Activated naive CD4-positive, alpha-beta T cell treated with anti-CD3 and anti-CD28 coated beads, Interleukin-2, amount 50 U/mL, for 24 hours (primary cell): ENCODE results near the gene HUWE1.
"Not testable (repeated sequence)": the region's sequence is repeated elsewhere in the genome, so short reads cannot be mapped to it uniquely, and the experiment has no call there.

Experiments
- H3K27ac Mint-ChIP-seq: one replicate; pipeline ENCODE4 v1.8.0; 2021; ENCODE audit warnings: mild to moderate bottlenecking, mixed read lengths
- H3K27me3 Mint-ChIP-seq: one replicate; pipeline ENCODE4 v1.8.0; 2021; ENCODE audit warnings: mixed read lengths
- H3K36me3 Mint-ChIP-seq: one replicate; pipeline ENCODE4 v1.8.0; 2021; ENCODE audit warnings: mixed read lengths
- H3K4me1 Mint-ChIP-seq: one replicate; pipeline ENCODE4 v1.8.0; 2021; ENCODE audit warnings: mixed read lengths
- H3K4me3 Mint-ChIP-seq: one replicate; pipeline ENCODE4 v1.8.0; 2021; ENCODE audit warnings: mild to moderate bottlenecking, mixed read lengths
- H3K9me3 Mint-ChIP-seq: one replicate; pipeline ENCODE4 v1.8.0; 2021; ENCODE audit warnings: mixed read lengths

The HUWE1 gene, protein sequence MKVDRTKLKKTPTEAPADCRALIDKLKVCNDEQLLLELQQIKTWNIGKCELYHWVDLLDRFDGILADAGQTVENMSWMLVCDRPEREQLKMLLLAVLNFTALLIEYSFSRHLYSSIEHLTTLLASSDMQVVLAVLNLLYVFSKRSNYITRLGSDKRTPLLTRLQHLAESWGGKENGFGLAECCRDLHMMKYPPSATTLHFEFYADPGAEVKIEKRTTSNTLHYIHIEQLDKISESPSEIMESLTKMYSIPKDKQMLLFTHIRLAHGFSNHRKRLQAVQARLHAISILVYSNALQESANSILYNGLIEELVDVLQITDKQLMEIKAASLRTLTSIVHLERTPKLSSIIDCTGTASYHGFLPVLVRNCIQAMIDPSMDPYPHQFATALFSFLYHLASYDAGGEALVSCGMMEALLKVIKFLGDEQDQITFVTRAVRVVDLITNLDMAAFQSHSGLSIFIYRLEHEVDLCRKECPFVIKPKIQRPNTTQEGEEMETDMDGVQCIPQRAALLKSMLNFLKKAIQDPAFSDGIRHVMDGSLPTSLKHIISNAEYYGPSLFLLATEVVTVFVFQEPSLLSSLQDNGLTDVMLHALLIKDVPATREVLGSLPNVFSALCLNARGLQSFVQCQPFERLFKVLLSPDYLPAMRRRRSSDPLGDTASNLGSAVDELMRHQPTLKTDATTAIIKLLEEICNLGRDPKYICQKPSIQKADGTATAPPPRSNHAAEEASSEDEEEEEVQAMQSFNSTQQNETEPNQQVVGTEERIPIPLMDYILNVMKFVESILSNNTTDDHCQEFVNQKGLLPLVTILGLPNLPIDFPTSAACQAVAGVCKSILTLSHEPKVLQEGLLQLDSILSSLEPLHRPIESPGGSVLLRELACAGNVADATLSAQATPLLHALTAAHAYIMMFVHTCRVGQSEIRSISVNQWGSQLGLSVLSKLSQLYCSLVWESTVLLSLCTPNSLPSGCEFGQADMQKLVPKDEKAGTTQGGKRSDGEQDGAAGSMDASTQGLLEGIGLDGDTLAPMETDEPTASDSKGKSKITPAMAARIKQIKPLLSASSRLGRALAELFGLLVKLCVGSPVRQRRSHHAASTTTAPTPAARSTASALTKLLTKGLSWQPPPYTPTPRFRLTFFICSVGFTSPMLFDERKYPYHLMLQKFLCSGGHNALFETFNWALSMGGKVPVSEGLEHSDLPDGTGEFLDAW (N-terminal part only)

DNA sequence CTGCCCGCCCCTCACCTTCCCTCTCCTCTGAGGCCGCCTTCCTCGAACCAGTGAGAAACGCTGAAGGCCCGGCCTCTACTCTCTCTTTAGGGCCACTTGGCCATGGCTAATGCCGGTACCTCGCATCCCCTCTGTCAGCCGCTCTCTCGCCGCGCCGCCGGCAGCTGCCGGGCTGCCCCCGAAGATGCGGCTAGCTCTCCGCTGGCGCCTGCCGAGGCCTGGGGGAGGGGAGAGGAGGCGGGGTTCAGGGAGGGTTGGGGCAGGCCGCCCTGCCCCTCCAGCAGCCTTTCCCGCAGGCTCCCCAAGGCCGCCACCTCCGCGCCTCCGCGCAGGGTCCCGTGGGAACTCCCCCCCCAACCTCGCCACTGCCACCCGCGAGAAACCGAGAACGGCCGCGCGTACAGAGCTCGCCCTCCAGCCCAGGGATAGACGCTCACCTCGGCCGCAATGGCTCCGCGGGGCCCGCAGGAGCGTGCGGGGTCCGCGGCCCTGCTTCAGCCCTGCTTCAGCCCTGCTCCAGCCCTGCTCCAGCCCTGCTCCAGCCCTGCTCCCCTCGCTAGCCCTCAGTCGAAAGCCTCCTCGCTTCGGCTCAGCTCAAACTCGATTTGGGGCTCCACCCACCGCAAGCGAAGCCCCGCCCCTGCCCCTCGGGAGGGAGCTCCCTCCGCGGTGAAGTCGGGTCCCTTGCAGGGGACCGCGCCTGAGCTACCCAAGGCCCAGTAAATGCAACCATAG, at the start of gene HUWE1:
Gene HUWE1, minus strand, starts transcription at position 569 of the 735 bp plus-strand sequence. CDS start 32,612 bp downstream, outside the sequence.
- Mint-ChIP-seq H3K9me3 (no peaks in the 10 kb centered on the region), H3K4me1 (peaks cover 5% of the 10 kb centered on the region), H3K27me3 (no peaks in the 10 kb centered on the region), H3K36me3 (peaks cover 14% of the 10 kb centered on the region), H3K4me3 (peak within 1 kb of the TSS; percentile 92), H3K27ac (peak within 1 kb of the TSS; percentile 94)

DNA sequence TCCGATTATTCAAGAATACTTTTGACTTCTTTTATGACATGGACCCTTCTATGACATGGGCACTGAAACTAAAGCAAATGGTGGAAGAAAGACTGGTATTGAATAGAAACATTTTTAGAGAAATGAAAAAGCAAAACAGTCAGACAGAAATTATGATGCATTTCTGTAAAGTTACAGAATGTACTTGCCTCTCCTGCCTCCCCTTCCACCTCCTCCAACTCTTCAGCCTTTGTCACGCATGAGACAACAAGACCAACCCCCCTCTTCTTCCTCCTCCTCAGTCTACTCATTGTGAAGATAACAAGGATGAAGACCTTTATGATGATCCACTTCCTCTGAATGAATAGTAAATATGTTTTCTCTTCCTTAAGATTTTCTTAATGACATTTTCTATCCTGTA, 46.3 kb upstream of the HUWE1 start:
- H3K4me3 Mint-ChIP-seq: peak overlapping the region; percentile 52
- H3K27ac Mint-ChIP-seq: peak overlapping the region; percentile 96
- peaks cover 5% of the 10 kb centered on the region for H3K36me3 Mint-ChIP-seq
- H3K9me3 Mint-ChIP-seq: no peaks in the 10 kb centered on the region
- no peaks in the 10 kb centered on the region for H3K27me3 Mint-ChIP-seq
- H3K4me1 Mint-ChIP-seq: peaks cover 41% of the 10 kb centered on the region

DNA sequence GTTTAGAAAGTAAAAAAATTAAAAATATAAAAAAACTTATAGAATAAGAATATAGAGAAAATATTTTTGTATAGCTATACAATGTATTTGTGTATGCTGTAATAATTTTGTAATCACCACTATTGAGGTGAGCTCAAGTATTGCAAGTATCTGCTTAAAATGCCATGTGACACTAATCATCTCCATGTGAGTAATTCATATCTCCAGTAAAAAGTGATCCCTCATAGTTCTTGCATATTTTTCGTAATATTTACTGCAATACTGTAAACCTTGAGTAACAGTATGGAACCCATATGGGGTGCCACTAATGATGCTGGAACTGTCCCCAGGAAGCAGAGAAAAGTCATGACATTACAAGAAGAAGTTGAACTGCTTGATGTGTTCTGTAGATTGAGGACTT, 43.2 kb upstream of the HUWE1 start:
- Mint-ChIP-seq H3K36me3 (no peaks in the 10 kb centered on the region), H3K4me1 (peaks cover 37% of the 10 kb centered on the region), H3K9me3 (no peaks in the 10 kb centered on the region), H3K27me3 (no peaks in the 10 kb centered on the region), H3K27ac (peak overlapping the region; percentile 70), H3K4me3 (no peak overlapping the region)

DNA sequence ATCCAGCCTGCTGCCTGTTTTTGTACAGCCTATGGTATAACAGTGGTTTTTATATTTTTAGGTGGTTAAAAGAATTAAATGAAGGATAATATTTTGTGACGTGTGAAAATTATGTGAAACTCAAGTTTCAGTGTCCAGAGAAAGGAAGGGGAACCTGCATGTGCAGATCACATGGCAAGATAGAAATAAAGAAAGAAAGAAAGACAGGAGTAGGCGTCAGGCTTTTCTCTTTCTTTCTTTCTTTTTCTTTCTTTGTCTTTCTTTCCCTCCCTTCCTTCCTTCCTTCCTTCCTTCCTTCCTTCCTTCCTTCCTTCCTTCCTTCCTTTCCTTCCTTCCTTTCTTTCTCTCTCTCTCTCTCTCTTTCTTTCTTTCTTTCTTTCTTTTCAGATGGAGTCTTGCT, 42.0 kb upstream of the HUWE1 start:
- no peaks in the 10 kb centered on the region for H3K9me3 Mint-ChIP-seq
- H3K36me3 Mint-ChIP-seq: no peaks in the 10 kb centered on the region
- H3K4me3 Mint-ChIP-seq: no peak overlapping the region
- peaks cover 31% of the 10 kb centered on the region for H3K4me1 Mint-ChIP-seq
- peak overlapping the region; percentile 62 for H3K27ac Mint-ChIP-seq
- H3K27me3 Mint-ChIP-seq: no peaks in the 10 kb centered on the region

DNA sequence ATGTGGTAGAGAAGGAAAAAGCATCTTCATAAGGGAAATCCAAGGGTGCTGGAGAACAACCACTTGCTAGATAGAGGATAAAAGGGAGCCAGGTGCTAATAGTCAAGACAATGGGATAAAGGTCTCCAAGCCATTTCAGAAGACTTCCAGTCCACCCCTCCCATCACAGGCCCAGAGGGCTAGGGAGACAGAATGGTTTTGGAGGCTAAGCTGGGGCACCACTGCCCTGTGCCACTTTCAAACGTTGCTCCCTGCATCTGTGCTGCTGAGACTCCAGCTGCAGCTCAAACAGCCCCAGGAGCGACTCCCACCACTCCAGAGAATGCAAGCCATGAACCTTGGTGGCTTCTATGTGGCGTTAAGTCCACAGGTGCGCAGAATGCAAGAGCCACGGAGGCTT, 38.4 kb upstream of the HUWE1 start:
- H3K4me1 Mint-ChIP-seq: peaks cover 18% of the 10 kb centered on the region
- peak overlapping the region; percentile 35 for H3K27ac Mint-ChIP-seq
- H3K4me3 Mint-ChIP-seq: no peak overlapping the region
- no peaks in the 10 kb centered on the region for H3K9me3 Mint-ChIP-seq
- no peaks in the 10 kb centered on the region for H3K27me3 Mint-ChIP-seq
- no peaks in the 10 kb centered on the region for H3K36me3 Mint-ChIP-seq

DNA sequence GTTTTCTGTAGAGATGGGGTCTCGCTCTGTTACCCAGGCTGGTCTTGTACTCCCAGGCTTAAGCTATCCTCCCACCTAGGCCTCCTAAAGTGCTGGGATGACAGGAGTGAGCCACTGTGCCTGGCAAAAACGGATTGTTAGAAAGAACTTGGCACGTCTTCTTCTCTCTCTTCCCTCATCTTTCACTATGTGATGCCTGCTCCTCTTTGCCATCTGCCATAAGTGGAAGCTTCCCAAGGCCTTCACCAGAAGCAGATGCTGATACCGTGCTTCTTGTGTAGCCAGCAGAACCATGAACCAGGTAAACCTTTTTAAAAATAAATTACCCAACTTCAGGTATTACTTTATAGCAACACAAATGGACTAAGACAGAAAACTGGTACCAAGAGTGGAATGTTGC, 36.9 kb upstream of the HUWE1 start:
- Mint-ChIP-seq H3K4me3 (no peak overlapping the region), H3K27ac (no peak overlapping the region), H3K9me3 (no peaks in the 10 kb centered on the region), H3K27me3 (no peaks in the 10 kb centered on the region), H3K36me3 (no peaks in the 10 kb centered on the region), H3K4me1 (peaks cover 15% of the 10 kb centered on the region)

DNA sequence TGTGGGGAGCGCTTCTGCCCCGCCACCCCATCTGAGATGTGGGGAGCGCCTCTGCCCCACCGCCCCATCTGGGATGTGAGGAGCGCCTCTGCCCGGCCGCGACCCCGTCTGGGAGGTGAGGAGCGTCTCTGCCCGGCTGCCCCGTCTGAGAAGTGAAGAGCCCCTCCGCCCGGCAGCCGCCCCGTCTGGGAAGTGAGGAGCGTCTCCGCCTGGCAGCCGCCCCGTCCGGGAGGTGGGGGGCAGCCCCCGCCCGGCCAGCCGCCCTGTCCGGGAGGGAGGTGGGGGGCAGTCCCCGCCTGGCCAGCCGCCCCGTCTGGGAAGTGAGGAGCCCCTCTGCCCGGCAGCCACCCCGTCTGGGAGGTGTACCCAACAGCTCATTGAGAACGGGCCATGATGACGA, 35.1 kb upstream of the HUWE1 start:
- not testable (repeated sequence) for H3K27me3 Mint-ChIP-seq, H3K27ac Mint-ChIP-seq, H3K9me3 Mint-ChIP-seq, H3K4me3 Mint-ChIP-seq, H3K36me3 Mint-ChIP-seq
- peaks cover 18% of the 10 kb centered on the region for H3K4me1 Mint-ChIP-seq

DNA sequence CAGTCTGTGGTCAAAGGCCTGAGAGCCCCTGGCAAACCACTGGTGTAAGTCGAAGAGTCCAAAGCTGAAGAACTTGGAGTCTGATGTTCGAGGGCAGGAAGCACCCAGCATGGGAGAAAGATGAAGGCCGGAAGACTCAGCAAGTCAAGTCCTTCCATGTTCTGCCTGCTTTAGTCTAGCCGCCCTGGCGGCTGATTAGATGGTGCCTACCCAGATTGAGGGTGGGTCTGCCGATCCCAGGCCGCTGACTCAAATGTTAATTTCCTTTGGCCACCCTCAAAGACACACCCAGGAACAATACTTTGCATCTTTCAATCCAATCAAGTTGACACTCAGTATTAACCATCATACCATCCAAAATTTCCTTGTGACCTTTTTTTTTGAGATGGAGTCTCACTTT, 33.1 kb upstream of the HUWE1 start:
- H3K9me3 Mint-ChIP-seq, H3K36me3 Mint-ChIP-seq, H3K27me3 Mint-ChIP-seq: not testable (repeated sequence)
- H3K27ac Mint-ChIP-seq: peak overlapping the region; percentile 30
- H3K4me3 Mint-ChIP-seq: peak overlapping the region; percentile 26
- H3K4me1 Mint-ChIP-seq: peaks cover 36% of the 10 kb centered on the region

DNA sequence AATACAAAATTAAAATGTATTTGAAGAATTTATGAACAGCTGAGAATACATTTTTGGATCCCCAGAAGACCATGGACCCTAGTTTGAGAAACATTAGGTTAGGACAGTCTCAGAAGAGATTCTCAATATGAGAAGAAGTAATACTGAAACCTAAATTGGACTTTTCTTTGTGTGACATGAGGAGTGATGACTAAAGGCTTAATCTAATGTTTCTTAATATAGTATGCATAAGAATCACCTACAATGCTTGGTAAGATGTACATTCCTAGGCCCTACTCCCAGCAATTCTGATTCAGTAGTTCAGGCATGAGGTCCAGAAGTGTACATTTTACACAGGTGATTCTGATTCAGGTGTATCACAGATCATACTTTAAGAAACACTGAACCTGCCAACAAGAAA, 31.6 kb upstream of the HUWE1 start:
- Mint-ChIP-seq H3K4me3 (peak overlapping the region; percentile 87), H3K9me3 (no peaks in the 10 kb centered on the region), H3K27ac (peak overlapping the region; percentile 98), H3K27me3 (no peaks in the 10 kb centered on the region), H3K4me1 (peaks cover 52% of the 10 kb centered on the region), H3K36me3 (peaks cover 3% of the 10 kb centered on the region)

DNA sequence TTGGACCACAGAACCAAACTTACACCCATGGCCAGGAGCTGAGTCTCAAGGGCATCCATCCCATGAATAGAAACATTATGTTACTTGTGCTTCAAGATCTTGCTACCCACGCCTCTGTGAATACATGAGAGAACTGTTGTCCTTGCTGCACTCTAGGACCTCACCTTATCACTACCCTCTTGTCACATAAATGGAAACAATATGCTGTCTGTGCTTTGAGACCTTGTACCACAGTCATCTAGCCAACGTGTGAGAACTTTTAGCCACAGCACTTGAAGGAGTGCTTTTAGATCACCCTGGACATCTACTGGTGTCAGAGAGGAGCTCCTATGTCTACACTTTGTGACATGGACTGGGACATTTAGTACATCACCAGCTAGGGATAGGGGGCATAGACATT, 30.7 kb upstream of the HUWE1 start:
- peaks cover 3% of the 10 kb centered on the region for H3K36me3 Mint-ChIP-seq
- no peaks in the 10 kb centered on the region for H3K9me3 Mint-ChIP-seq
- H3K4me3 Mint-ChIP-seq: peak overlapping the region; percentile 84
- peaks cover 52% of the 10 kb centered on the region for H3K4me1 Mint-ChIP-seq
- peak overlapping the region; percentile 97 for H3K27ac Mint-ChIP-seq
- H3K27me3 Mint-ChIP-seq: no peaks in the 10 kb centered on the region

DNA sequence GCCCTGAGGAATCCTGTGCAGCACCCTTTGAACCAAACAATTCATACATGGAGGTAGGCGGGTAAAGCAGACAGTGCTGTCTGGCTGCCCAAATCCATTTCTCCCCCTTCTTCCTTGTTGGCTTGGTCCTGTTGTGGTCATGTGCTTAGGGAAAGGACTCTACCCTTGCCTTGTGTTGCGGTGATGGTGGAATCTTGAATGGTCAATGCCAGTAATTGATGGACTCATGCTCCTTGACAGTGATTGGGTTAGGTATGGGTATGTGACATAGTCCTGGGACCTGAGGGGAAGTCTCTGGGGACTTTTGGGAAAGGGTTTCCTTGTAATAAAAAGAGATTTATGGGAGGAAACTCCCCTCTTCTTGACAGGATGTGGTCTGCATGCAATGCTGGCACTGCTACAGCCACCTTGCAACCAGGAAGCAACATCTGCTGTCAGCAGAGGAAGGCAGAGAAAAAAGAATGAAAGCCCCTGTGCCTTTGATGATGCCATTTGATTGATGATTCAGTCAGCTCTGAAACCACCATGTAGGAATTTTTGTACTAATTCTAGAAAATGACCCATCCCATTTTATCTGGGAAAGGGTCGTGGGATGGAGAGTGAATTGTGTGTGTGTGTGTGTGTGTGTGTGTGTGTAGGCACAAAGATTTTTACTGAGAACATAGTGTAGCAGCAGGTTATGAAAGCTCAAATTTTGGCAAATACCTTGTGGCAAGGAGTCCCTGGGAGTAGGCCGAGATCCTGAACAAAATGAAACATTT, 30.0 kb upstream of the HUWE1 start:
- Mint-ChIP-seq H3K27me3 (no peaks in the 10 kb centered on the region), H3K36me3 (peaks cover 3% of the 10 kb centered on the region), H3K27ac (peak overlapping the region; percentile 97), H3K4me3 (peak overlapping the region; percentile 84), H3K9me3 (no peaks in the 10 kb centered on the region), H3K4me1 (peaks cover 52% of the 10 kb centered on the region)

DNA sequence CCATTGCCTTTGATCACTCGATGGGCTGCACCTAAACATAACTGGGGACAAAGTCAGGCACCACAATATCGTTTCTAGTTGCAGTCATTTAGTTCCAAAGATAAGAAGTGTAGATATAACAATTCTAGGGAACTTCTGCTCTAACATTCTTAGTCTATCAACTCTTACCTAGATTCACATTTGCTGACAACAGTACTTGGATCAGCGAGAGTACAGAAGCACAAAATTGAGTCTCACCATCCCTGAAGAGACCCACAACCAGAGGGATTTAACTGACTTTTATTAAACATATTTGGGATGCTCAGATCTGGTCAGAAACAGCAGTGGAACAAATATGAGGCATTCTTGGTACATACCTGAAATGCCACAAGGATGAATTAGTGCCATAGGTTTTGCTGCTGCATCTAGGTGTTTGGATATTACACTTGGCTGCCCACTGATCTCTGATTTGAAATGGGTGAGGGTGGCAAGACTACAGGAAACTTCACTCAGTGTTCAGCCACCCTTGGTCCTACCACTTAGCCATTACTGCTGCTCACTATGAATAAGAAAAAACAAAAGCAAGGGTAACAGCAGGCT, 28.9 kb upstream of the HUWE1 start:
- Mint-ChIP-seq H3K36me3 (peaks cover 3% of the 10 kb centered on the region), H3K4me3 (peak overlapping the region; percentile 84), H3K9me3 (no peaks in the 10 kb centered on the region), H3K27ac (peak overlapping the region; percentile 97), H3K27me3 (no peaks in the 10 kb centered on the region), H3K4me1 (peaks cover 52% of the 10 kb centered on the region)

DNA sequence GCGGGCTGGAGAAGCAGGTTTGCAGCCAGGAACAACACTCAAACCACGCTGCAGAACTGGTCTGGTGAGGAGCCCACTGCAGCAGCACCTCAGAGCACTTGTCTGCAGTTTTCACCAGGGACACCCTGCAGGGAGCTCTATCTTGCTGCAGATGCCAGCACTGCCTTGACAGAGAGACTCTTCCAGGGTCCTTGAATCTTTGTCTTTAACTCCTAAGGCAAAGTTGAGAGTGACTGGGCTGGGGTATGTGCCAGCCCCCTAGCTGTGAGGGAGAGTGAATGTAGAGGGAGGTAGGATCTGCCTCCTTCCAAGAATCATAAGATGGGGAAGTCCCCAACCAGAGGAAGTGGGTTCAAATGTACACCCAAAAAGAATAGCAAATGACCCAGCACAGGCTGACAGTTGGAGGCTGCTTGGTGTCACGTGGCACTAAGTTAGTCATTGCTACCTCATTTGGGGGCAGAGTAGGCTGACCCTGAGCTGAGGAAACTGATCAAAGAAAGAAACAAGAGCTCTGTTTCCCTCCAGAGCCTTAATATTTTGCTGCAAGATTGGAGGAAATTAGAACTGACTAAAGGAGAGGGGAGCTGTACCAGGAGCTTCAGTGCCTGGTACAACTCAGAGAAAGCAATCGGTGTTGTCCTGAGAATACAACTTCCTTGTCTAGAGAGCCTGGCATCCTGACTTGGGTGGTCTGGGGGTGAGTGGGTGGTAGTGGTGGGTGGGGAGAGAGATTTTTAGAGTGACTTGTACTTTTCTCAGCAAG, 28.2 kb upstream of the HUWE1 start:
- Mint-ChIP-seq H3K4me1 (peaks cover 52% of the 10 kb centered on the region), H3K27ac (peak overlapping the region; percentile 98), H3K36me3 (peaks cover 3% of the 10 kb centered on the region), H3K27me3 (no peaks in the 10 kb centered on the region), H3K9me3 (no peaks in the 10 kb centered on the region), H3K4me3 (peak overlapping the region; percentile 84)
